HG03175 (cell line): ENCODE measurements around the gene LPCAT2.
A peak's percentile ranks its signal among the peaks of the same experiment; 100 is the strongest.

Experiments used
- ATAC-seq: cut with Tn5 transposase; IDR thresholded peaks from one replicate; pipeline ENCODE4 v1.9.1; 2021; ENCODE audit warnings: mild to moderate bottlenecking, moderate library complexity; ENCODE audit not compliant: unreplicated experiment

LPCAT2 gene, protein sequence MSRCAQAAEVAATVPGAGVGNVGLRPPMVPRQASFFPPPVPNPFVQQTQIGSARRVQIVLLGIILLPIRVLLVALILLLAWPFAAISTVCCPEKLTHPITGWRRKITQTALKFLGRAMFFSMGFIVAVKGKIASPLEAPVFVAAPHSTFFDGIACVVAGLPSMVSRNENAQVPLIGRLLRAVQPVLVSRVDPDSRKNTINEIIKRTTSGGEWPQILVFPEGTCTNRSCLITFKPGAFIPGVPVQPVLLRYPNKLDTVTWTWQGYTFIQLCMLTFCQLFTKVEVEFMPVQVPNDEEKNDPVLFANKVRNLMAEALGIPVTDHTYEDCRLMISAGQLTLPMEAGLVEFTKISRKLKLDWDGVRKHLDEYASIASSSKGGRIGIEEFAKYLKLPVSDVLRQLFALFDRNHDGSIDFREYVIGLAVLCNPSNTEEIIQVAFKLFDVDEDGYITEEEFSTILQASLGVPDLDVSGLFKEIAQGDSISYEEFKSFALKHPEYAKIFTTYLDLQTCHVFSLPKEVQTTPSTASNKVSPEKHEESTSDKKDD

DNA sequence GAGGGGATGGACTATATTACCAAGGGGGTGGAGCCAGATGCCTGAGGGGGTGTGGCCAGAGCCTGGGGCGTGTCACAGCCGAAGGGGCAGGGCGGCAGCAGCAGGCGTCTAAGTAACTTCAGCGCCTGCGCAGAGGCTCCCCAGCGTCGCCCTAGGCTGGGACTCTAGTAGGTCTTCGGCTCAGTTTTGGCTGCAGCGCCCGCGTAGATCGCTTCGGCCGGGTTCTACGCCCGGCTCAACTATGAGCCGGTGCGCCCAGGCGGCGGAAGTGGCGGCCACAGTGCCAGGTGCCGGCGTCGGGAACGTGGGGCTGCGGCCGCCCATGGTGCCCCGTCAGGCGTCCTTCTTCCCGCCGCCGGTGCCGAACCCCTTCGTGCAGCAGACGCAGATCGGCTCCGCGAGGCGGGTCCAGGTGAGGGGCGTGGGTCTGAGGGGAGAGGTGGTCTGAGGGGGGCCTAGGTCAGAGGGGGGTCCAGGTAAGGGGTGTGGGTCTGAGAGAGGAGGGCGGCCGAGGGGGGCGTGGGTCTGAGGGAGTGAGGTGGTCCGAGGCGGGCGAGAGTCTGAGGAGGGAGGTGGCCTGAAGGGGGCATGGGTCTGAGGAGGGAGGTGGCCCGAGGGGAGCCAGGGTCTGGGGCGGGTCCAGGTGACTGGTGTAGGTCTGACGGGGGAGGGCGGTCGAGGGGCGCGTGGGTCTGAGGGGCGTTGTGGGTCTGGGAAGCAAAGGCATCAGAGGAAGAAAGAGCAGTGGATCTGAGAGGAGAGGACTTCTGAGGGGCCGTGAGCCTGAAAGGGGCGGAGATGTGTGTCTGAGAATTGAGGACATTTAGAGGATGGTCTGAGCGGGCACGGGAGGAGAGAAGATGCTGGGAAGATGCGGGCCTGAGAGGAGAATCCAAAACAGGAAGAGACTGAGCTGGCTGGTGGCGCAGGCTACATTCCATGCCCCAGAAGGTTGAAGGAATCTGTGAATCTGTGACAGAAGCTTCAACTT, at the start of gene LPCAT2:
Gene LPCAT2 (plus strand): TSS at position 132 of the 991 bp plus-strand sequence. CDS start 110 bp downstream, at position 242.
- ATAC-seq: no peak

DNA sequence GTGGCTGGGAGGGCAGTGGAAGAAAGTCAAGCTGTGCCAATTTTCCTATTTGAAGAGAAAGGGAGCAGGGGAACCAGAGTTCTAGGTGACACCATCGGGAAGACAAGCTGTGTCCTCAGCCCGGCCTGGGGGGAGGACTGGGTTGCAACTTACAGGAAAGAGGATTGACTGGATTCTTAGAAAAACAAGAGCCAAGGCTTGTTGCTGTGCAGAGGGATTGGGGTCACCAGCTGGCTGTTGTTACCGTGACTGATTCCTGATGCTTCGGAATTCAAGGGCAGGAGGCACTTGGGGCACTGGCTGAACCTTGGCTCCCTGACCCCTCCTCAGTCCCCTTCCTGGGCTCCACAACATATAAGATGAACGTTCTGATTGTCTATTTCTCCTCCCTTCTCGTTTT, 46.6 kb upstream of the LPCAT2 start:
- ATAC-seq: no peak

GRCh38 chr16:55464375-55464774, 44.5 kb upstream of the LPCAT2 start:
- no peak for ATAC-seq

DNA sequence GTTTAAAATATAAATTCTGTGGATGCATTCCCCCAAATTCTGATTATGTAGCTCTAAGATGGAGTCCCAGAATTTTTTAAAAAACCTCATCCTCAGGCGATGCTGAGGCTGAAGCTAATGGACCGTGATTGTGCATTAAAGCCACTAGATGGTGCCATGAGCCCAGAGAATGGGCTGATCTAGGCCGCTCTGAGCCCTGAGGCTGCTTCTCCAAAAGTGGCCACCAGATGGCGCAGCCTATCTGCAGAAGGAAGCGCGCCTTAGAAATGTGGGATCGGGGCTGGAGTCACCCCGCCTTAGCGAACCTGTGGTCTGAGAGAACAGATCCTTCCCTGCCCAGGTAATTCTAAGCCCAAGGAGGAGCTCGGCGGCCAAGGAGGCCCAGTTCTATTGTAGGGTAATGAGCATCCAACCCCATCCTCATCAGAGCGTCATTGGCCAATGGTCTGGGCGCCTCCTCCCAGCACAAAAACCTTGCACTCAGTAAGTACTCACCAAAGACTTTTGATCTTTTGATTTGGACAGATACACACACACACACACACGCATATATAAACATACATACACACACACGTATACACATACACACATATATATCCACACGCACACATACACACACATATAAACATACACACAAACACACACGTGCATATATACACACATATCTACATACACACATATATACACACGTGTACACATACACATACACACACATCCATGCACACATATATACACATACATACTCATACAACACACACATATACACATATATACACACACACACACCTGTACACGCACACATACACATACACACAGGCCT, 43.6 kb upstream of the LPCAT2 start:
- ATAC-seq: peak; percentile 92

DNA sequence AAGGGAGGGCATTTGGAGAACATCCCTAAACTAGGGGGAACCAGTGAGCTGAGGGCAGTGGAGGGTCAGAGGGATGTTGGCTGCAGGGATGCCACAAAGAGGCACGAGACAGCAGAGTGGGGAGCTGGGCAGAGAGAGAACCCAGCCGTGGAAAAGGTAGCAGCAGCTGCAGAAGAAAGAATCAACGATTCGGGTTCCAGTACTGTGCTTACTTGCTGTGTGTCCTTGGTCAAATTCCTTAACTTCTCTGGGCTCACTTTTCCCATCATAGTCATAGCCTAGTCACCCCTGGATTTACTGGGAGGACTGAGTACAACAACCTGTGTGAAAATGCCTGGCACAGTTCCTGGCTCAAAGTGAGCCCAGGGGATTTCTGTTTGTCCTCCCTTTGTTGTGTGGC, 42.7 kb upstream of the LPCAT2 start:
- ATAC-seq: no peak

DNA sequence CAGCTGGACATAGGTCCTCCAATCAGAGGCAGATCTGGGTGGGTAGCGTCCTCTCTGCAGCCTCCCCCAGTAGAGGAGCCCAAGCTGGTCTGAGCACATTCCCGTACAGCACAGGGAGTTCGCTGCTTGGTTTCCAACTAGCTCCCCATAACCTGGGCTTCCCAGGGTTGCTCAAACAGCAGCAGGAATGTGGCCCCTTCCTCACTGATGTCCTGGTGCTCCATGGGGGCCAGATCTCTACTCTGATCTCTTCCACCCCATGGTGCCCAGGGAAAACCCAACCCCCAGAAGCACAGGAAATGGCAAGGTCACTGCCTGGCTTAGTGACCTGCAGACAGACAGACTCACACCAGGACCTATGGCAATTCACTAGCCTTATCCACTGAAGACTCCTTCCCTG, 41.0 kb upstream of the LPCAT2 start:
- no peak for ATAC-seq

DNA sequence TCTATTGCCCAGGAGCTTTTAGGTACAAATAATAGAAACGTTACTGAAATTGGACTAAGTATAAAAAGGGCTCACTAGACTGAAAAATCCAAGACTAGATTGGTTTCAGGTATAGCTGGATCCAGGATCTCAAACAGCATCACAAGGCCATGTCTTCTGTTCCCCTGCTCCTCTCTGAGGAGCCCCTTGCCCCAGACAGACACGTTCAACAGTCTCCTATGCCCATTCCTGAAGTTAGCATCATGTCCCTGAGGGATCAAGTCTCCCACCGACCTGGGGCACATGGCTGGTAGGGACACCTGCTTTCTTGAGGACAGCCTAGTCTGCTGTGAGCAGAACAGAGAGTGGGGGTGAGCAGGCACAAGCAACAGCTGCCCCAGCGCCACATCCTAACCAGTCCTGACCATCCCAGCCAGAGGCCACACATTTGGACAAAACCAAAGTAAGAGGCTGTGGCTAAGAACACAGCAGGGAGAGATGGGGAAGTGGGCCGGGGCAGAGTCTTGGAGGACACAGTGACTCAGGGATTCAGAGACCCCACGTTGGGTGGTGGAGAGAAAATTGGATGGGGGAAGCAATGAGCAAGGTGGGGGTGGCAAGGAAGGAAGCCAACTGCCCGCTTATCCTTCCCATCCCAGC, 40.4 kb upstream of the LPCAT2 start:
- no peak for ATAC-seq

- no peak for ATAC-seq
Measured at GRCh38 chr16:55469821-55470532, 38.9 kb upstream of the LPCAT2 start.

DNA sequence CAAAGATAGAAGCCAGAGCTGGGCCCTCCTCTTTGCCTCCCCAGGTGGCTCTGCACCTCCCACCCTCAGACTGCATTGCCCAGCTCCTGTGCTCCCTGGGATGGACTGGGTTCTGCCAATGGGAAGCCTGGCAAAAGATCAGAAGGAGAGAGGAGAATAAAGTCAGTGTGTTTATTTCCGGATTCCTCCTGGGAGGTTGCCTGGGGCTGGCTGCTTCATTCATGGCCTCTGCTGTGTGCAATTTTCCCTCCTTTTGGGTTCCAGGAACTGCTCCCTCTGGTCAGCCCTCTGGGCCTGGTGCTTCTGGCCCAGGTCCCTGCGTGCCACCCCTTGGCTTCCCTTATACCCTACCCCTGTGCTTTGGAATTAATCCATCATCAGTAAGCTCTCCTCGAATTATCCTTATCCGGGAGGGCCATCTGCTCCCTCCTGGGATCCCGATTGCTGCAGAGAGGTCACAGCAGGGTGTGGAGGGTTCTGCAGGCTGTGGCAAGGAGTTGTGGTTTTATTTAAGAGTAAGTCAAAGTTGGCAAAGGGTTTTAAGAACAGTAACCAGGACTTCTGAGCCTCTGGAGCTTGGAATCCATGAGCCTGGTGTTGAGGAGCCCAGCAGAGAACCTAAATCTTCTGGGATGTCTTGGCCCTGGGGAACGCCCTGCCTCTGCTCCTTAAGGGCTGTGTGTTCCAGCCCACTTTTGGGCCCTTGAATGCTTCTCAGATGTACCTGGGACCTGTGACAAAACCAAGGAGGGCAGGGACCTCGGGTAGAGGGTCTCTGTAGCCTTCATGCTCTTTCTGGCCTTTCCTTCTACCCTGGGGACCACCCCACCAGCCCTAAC, 38.1 kb upstream of the LPCAT2 start:
- ATAC-seq: no peak

DNA sequence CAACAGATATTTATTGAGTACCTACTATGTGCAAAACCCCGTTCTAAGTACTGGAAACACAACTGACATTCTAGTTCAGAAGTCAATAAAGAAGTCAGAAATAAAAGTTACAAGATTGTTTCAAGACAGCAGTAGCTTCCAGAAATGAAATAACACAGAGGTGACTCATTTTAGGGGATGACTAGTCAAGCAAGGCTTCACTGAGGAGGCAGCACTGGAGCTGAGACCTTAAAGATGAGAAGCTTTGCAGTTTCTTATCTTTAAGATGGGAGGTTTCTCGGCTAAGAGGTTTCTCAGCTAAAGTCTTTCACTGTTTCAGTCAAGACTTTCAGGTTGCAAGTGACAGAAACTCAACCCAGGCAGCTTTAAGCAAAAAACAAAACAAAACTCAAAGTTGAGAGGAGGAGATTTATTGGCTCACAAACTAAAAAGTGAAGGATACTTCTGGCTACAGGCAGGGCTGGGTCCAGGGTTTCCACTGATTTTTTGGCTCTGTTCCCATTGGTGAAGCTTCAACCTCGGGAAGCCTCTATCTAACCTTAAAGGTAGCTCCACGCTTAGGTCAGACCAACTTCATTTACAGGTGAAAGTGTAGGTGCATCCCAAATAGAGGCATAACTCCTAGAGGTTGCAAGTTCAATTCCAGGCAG, 37.3 kb upstream of the LPCAT2 start:
- peak; percentile 57 for ATAC-seq

DNA sequence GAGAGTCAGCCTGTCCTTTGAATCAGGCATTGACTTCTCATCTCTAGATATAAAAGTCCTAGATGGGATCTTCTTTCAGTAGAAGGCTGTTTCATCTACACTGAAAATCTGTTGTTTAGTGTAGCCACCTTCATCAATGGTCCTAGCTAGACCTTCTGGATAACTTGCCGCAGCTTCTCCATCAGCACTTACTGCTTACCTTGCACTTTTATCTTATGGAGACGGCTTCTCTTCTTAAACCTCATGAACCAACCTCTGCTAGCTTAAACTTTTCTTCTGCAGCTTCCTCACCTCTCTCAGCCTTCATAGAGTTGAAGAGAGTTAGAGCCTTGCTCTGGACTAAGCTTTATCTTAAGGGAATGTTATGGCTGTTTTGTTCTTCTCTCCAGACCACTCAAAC, 35.3 kb upstream of the LPCAT2 start:
- no peak for ATAC-seq

DNA sequence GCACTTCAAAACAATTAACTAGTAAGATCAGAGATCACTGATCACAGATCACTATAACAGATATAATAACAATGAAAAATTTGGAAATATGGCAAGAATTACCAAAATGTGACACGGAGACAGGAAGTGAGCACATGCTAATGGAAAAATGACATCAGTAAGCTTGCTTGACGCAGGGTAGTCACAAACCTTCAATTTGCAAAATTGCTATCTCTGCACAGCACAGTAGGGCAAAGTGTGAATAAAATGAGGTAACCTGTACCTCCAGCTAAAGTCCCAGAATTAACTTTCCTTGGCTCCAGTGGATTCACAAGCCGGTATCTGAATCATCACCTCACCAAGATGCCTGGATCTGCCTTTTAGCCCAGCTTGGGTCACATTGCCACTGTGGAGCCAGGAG, 34.1 kb upstream of the LPCAT2 start:
- ATAC-seq: no peak

DNA sequence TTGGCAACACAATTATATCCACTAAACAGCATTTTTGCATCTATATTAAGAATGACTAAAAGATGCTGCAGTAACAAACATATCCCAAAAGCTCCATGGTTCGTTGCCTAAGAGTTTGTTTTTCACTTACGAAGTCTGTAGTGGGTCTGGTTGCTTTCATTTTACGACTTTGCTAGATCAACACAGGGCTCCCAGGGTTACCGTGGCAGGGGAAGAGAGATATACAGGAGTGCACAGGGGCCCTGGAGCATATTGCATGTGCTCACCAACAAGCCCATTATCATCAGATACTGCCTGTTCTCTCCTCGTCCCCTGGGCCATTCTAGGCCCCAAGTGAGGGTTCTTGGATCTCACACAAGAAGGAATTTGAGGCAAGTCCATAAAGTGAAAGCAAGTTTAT, 33.0 kb upstream of the LPCAT2 start:
- ATAC-seq: no peak

- no peak for ATAC-seq
Measured at GRCh38 chr16:55476625-55477533, 32.0 kb upstream of the LPCAT2 start.

GRCh38 chr16:55477736-55478135, 31.1 kb upstream of the LPCAT2 start:
- ATAC-seq: no peak

GRCh38 chr16:55478827-55479429, 29.9 kb upstream of the LPCAT2 start, which contains the start of gene MMP2:
MMP2 (plus strand) TSS chr16:55479198; CDS start chr16:55479480, 282 bp downstream.
- ATAC-seq: no peak
